HepG2 (cell line): Measurements from ENCODE around the gene MEGF6. TPM values are rescaled to one million over a fixed set of nuclear protein-coding genes. Genes with fewer than 3 reads are reported as not detected.

Source experiments
- AHR ChIP-seq: IDR thresholded peaks from 2 replicates; pipeline ENCODE4 v1.6.1; 2018; ENCODE audit warnings: missing genetic modification reagents, missing compliant biosample characterization
- HMG20A ChIP-seq: IDR thresholded peaks from 2 replicates; pipeline ENCODE4 v1.6.1; 2016; ENCODE audit warnings: borderline replicate concordance
- HOXD1 ChIP-seq: sonication (generic); formaldehyde crosslinking; IDR thresholded peaks from 2 replicates; pipeline ENCODE4 v1.5.0; 2020; ENCODE audit warnings: missing genetic modification reagents
- MLXIP ChIP-seq: sonication (generic); formaldehyde crosslinking; IDR thresholded peaks from 2 replicates; pipeline ENCODE4 v1.9.0; 2021; ENCODE audit warnings: missing genetic modification reagents, borderline replicate concordance
- NR0B2 ChIP-seq: sonication (generic); formaldehyde crosslinking; IDR thresholded peaks from 2 replicates; pipeline ENCODE4 v1.4.0; 2020; ENCODE audit warnings: mild to moderate bottlenecking, missing genetic modification reagents
- SP5 ChIP-seq: IDR thresholded peaks from 2 replicates; pipeline ENCODE4 v1.6.1; 2016; ENCODE audit warnings: low read depth, borderline replicate concordance
- SPEN ChIP-seq: sonication (generic); formaldehyde crosslinking; IDR thresholded peaks from 2 replicates; pipeline ENCODE4 v1.5.1; 2020; ENCODE audit warnings: low read depth, mild to moderate bottlenecking, missing genetic modification reagents
- THYN1 ChIP-seq: sonication (generic); formaldehyde crosslinking; IDR thresholded peaks from 2 replicates; pipeline ENCODE4 v1.8.1; 2023; ENCODE audit warnings: low read depth, mild to moderate bottlenecking, moderate library complexity, missing genetic modification reagents, borderline replicate concordance
- ZBTB44 ChIP-seq: sonication (generic); formaldehyde crosslinking; IDR thresholded peaks from 2 replicates; pipeline ENCODE4 v1.4.0; 2020; ENCODE audit warnings: missing genetic modification reagents
- ZMAT3 ChIP-seq: sonication (generic); formaldehyde crosslinking; conservative IDR thresholded peaks from 2 replicates; pipeline ENCODE4 v1.7.0; 2021; ENCODE audit warnings: missing genetic modification reagents
- ZNF235 ChIP-seq: sonication (generic); formaldehyde crosslinking; IDR thresholded peaks from 2 replicates; pipeline ENCODE4 v1.8.1; 2023; ENCODE audit warnings: mild to moderate bottlenecking, missing genetic modification reagents, borderline replicate concordance
- ZNF275 ChIP-seq: sonication (generic); formaldehyde crosslinking; IDR thresholded peaks from 2 replicates; pipeline ENCODE4 v1.8.0; 2022; ENCODE audit warnings: missing genetic modification reagents, mild to moderate bottlenecking, inconsistent platforms, borderline replicate concordance
- ZNF550 ChIP-seq: sonication (generic); formaldehyde crosslinking; IDR thresholded peaks from 2 replicates; pipeline ENCODE4 v1.4.0; 2020; ENCODE audit warnings: mild to moderate bottlenecking, missing genetic modification reagents, borderline replicate concordance
- ZNF552 ChIP-seq: sonication (generic); formaldehyde crosslinking; IDR thresholded peaks from 2 replicates; pipeline ENCODE4 v1.9.0; 2022; ENCODE audit warnings: missing genetic modification reagents, mild to moderate bottlenecking, borderline replicate concordance
- ZNF557 ChIP-seq: sonication (generic); formaldehyde crosslinking; IDR thresholded peaks from 2 replicates; pipeline ENCODE4 v1.4.0; 2020; ENCODE audit warnings: missing genetic modification reagents
- ZNF639 ChIP-seq: conservative IDR thresholded peaks from 2 replicates; pipeline ENCODE4 v1.6.1; 2018; ENCODE audit warnings: missing genetic modification reagents
- ZNF7 ChIP-seq: IDR thresholded peaks from 2 replicates; pipeline ENCODE4 v1.6.1; 2016; ENCODE audit warnings: missing biosample characterization, missing genetic modification reagents
- ZNF709 ChIP-seq: sonication (generic); formaldehyde crosslinking; IDR thresholded peaks from 2 replicates; pipeline ENCODE4 v1.5.0; 2020; ENCODE audit warnings: mild to moderate bottlenecking, missing genetic modification reagents
- ZNF768 ChIP-seq: sonication (generic); formaldehyde crosslinking; IDR thresholded peaks from 2 replicates; pipeline ENCODE4 v1.4.0; 2020; ENCODE audit warnings: missing genetic modification reagents
- ZNF879 ChIP-seq: sonication (generic); formaldehyde crosslinking; IDR thresholded peaks from 2 replicates; pipeline ENCODE4 v1.8.1; 2023; ENCODE audit warnings: missing genetic modification reagents
- ZNF883 ChIP-seq: sonication (generic); formaldehyde crosslinking; IDR thresholded peaks from 2 replicates; pipeline ENCODE4 v1.5.1; 2020; ENCODE audit warnings: mild to moderate bottlenecking, missing genetic modification reagents; ENCODE audit errors: not compliant biosample characterization
- ZNF891 ChIP-seq: sonication (generic); formaldehyde crosslinking; IDR thresholded peaks from 2 replicates; pipeline ENCODE4 v1.5.0; 2020; ENCODE audit warnings: mild to moderate bottlenecking, missing genetic modification reagents
- polyA plus RNA-seq, 8 experiments: library from polyadenylated mRNA; depleted of rRNA in 3 of 8; stranded (reverse) in 7 of 8; unstranded in 1 of 8; fragments of >200 nt; fragmentation: Illumina TruSeq in 4 of 8; extraction: Trizol in 4 of 8; gene quantifications; 2 replicates each; pipeline versions ENCODE4 v1.2.1 to v1.2.3, GENCODE V29; 2011 to 2016; ENCODE audit warnings: low read depth in 4 of 8, missing spikeins in 1 of 8, mixed read lengths in 1 of 8; ENCODE audit not compliant: insufficient read depth in 1 of 8
- total RNA-seq, 5 experiments: library from RNA; depleted of rRNA; stranded (reverse); fragments of >200 nt; fragmentation: Illumina TruSeq; extraction: Trizol; gene quantifications; 2 replicates each; pipeline ENCODE4 v1.2.3, GENCODE V29; 2016; ENCODE audit warnings: low read depth in 1 of 5

The MEGF6 gene
- total and polyA plus RNA-seq, 2 of the 13 experiments (the other 11 are each of a cell fraction or from before 2014, with no cell fraction given) = 1.9 TPM

GRCh38 chr1:3649342-3650247 is 38.3 kb upstream of the MEGF6 start, which contains the start of gene WRAP73 (continued):
- TF ChIP-seq ZNF879 (no peak), AHR (CRISPR knock-in tag) (no peak), HMG20A (CRISPR knock-in tag) (no peak), MLXIP (no peak), SP5 (CRISPR knock-in tag) (no peak), HOXD1 (CRISPR knock-in tag) (no peak), ZNF768 (CRISPR knock-in tag) (peak; percentile 41; the same call in 1 of the 2 replicates), ZBTB44 (CRISPR knock-in tag) (no peak), ZNF639 (CRISPR knock-in tag) (0 out of 2 replicates have a peak, but pooled peaks have one; percentile 35), ZNF235 (CRISPR knock-in tag) (peak; percentile 80; the same call in 1 of the 2 replicates), ZNF552 (CRISPR knock-in tag) (0 out of 2 replicates have a peak, but pooled peaks have one; percentile 46), ZMAT3 (no peak), ZNF550 (no peak), ZNF275 (CRISPR knock-in tag) (no peak), THYN1 (CRISPR knock-in tag) (no peak), ZNF891 (CRISPR knock-in tag) (no peak), ZNF709 (CRISPR knock-in tag) (no peak), ZNF7 (CRISPR knock-in tag) (no peak), ZNF883 (CRISPR knock-in tag) (peak; percentile 41), SPEN (CRISPR knock-in tag) (peak; percentile 67), NR0B2 (CRISPR knock-in tag) (peak; percentile 53; the same call in 1 of the 2 replicates), ZNF557 (CRISPR knock-in tag) (no peak)
